AG04449 (cell line): ENCODE measurements around the gene PTPRK.

Experiments
- CTCF ChIA-PET: fragments of 350-600 bp; formaldehyde crosslinking; extraction: SDS; loops from one replicate; lab custom pipeline; 2021; ENCODE audit warnings: antibody characterized with exemption; lab: Yijun Ruan, JAX
- POLR2A ChIA-PET: fragments of 400-600, 350-600 bp; formaldehyde crosslinking; extraction: SDS; loops from one replicate; lab custom pipeline; 2020; ENCODE audit warnings: antibody characterized with exemption, inconsistent platforms; lab: Yijun Ruan, JAX
- DNase-seq: peaks from one replicate; pipeline ENCODE4 v3.0.0-alpha.2; 2010; ENCODE audit warnings: low read depth, low spot score
- H3K4me3 ChIP-seq: 2 replicates; pipeline ENCODE4 v1.5.1; 2011; ENCODE audit warnings: low read depth, mild to moderate bottlenecking, control low read depth, low read length
- CTCF ChIP-seq: IDR thresholded peaks from one replicate; pipeline ENCODE4 v1.5.1; 2011; ENCODE audit warnings: mild to moderate bottlenecking, moderate library complexity, low read length, control low read depth, inconsistent platforms; ENCODE audit not compliant: insufficient read depth; ENCODE audit errors: missing control alignments

PTPRK gene

GRCh38 chr6:128057541-128057940 is 462.9 kb downstream of the PTPRK start:
- POLR2A ChIA-PET = no interaction called here
- DNase-seq = no peak
- CTCF ChIA-PET = no interaction called here
- TF ChIP-seq CTCF = no peak
- no peak overlapping the region for H3K4me3 ChIP-seq

- no peak overlapping the region for H3K4me3 ChIP-seq
- no peak for DNase-seq
- no peak for TF ChIP-seq CTCF
- ChIA-PET CTCF (interaction anchor here (0.7 to 1.4 kb wide), 3 partner anchors 10 to 776 kb away, joined by 3 read pairs; no protein-coding TSS in a partner anchor), POLR2A (no interaction called here)
Measured at GRCh38 chr6:128053109-128053508, 467.3 kb downstream of the PTPRK start.

DNA sequence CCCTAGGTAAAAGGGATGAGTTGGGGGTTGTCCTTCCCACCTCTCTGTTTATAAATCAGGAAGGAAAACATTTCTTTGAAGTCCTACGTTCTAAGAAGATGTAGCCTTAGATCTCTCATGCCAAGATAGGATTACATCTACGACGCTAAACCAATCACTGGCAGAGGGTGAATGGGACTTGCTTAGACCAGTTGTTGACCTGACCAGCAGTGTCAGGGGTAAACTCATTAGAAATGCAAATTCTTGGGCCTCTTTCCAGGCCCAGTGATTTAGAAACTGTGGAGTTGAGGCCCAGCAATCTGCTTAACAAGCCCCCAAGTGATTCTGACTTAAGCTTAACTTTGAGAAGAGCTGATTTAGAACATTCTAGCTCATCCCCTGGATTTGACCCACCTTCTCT is 472.4 kb downstream of the PTPRK start:
- CTCF ChIA-PET = no interaction called here
- TF ChIP-seq CTCF = no peak
- no peak overlapping the region for H3K4me3 ChIP-seq
- POLR2A ChIA-PET = no interaction called here
- no peak for DNase-seq

DNA sequence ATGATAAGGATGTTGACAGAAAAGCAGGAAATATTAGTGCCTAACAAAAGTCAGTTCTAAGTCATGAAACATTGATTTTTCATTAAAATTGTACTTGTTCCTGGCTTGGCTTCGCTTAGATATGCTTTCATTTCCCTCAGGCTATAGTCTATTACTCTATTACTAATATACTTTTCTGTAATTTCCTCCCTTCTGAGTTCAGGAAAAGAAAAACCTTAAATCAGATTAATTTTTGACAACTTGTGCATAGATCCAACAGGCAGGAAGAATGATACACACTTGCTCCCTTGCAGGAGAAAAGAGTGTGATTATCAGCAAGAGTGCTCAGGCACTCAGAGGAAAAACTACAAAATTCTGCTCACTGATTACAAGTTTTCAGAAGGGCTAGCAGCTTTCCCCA is 474.4 kb downstream of the PTPRK start:
- no peak for TF ChIP-seq CTCF
- no peak for DNase-seq
- POLR2A ChIA-PET = no interaction called here
- H3K4me3 ChIP-seq = no peak overlapping the region
- CTCF ChIA-PET = no interaction called here

DNA sequence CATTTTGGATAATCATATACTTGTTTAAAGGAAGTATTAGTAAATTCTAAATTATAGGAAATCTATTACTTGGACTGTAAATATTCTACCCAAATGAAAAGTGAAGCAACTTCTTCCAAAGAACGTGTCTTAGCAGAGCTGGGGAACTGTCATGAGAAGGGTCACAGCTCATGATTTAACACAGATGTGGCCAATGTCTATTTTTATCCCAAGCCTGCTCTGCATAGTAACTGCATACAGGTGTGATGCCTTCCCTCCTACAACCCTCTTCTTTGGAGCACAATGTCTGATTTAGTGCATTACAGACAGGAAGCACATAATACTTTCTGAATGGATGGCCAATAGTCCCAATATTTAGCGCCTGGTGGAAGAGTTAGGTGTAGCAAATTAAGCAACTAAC is 480.9 kb downstream of the PTPRK start:
- ChIA-PET CTCF (no interaction called here), POLR2A (no interaction called here)
- no peak for DNase-seq
- H3K4me3 ChIP-seq = no peak overlapping the region
- no peak for TF ChIP-seq CTCF

GRCh38 chr6:128036808-128037570 is 483.4 kb downstream of the PTPRK start:
- TF ChIP-seq CTCF = no peak
- no peak overlapping the region for H3K4me3 ChIP-seq
- ChIA-PET CTCF (no interaction called here), POLR2A (no interaction called here)
- DNase-seq = no peak
